PC-3 (cell line): Measurements from ENCODE around the gene ACKR1.

Source experiments
- CTCF ChIP-seq: fragments of 300-600 bp; sonication (generic); conservative IDR thresholded peaks from 2 replicates; pipeline ENCODE4 v1.5.1; 2017; ENCODE audit warnings: antibody characterized with exemption, low read depth, mild to moderate bottlenecking, low read length
- EZH2 ChIP-seq: fragments of 300-600 bp; sonication (generic); IDR thresholded peaks from one replicate; pipeline ENCODE4 v1.6.1; 2017; ENCODE audit warnings: antibody characterized with exemption, mild to moderate bottlenecking, low read length; ENCODE audit not compliant: unreplicated experiment
- EZH2phosphoT487 ChIP-seq: fragments of 300-600 bp; sonication (generic); IDR thresholded peaks from 2 replicates; pipeline ENCODE4 v1.6.1; 2018; ENCODE audit warnings: mild to moderate bottlenecking, antibody characterized with exemption, low read length, borderline replicate concordance

- TF ChIP-seq CTCF (peak; percentile 22), EZH2 (no peak), EZH2phosphoT487 (no peak)
Observed at GRCh38 chr1:159205225-159205624, 550 bp downstream of the ACKR1 start.
